ENCODE measurements around the gene PRDM16.

PRDM16 gene

DNA sequence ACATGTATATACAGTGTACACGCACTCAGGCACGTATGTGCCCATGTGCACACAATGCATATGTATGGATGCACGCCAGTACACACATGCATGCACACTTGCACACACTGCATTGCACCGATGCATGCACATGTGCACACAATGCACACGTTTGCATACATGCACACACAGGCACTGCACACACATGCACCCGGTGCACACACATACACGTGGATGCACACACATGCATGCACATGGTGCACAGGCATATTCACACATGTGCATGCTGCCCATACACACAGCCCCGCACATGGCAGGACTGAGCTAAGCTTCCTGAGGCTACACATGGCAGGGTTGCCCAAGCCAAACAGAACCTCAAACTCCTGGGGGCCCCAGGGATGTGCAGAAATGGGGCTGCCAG is 405.0 kb downstream of the PRDM16 start:
- no peak for DNase-seq

GRCh38 chr1:3474421-3474820 is 405.4 kb downstream of the PRDM16 start:
- DNase-seq: no peak

DNA sequence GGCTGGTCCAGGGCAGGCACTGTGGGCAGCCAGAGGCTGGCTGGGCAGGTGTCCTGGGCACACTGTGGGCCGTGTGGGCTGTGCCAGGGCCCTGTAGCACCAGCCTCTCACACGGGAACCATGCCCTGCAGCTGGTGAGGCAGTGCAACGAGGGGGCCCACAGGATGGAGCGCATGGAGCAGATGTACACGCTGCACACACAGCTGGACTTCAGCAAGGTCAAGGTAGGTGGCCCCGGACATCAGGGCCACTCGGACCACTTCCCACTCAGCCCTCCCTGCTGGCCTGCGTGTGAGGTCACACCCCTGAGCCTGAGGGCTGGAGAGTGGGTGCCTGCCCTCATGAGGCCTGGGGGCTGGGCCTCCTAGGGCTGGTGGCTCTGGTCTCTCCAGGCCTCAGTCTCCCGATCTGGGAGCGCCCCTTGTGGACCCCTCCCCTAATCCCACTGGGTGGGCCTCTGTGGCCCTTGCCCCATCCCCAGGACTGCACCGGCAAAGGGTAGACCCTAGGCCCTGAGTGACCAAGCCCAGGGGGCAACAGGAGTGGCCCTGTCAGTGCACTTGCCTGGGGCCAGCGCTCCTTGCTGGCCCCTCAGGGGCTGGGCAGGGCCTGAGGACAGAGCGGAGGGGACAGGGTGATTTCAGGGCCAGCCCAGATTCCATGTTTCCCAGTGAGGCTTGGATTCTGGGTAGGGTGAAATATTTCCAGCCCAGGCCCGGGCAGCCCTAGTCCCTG is 407.0 kb downstream of the PRDM16 start:
- no peak for DNase-seq

DNA sequence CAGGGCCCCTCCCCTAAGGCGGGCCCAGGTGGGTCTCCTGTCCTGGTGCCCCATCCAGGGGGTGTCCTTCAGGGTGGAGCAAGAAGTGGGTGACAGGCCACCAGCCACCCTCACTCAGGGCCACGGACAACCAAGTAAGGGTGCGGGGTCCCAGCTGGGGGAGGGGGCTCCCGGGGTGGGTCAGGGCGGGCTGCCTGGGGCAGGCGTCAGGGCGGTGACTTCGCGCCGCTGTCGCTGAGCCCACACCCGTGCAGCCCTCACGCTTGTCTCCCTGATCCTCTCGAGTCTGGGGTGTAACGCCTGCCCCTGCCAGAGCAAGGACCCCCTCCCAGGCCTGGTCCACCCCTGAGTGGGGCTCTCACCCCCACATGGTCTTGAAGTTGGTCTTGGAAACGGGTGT is 407.7 kb downstream of the PRDM16 start:
- no peak for DNase-seq

DNA sequence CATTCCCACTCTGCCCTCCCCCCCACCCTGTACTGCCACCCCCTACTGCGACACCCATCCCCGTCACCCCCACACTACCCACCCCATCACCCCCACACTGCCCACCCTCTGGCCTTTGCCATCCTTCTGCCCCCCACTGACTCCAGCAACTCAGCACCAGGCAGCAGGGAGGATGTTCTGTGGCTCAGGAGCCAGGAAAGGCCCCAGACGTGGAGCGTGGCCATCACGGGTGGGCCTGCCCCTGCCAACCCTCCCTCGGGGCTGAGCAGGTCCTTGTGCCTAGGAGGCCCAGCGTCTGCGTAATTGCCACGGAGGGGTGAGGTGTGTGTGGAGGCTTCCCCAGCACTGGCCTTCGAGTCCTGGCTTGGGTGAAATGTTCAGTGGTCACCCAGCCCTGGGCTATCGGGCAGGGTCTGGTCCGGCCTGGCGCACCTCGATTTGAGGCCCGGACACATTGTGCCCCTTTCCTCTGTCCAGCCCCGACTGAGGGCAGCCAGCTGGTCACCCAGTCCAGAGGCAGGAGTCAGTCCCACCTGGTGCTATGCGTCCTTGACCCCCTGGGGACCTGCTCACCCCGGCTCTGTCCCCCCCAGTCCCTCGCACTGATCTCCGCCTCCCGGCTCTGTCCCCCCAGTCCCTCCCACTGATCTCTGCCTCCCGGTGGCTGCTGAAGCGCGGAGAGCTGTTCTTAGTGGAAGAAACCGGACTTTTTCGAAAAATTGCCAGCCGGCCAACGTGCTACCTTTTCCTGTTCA is 408.4 kb downstream of the PRDM16 start:
- DNase-seq: no peak

DNA sequence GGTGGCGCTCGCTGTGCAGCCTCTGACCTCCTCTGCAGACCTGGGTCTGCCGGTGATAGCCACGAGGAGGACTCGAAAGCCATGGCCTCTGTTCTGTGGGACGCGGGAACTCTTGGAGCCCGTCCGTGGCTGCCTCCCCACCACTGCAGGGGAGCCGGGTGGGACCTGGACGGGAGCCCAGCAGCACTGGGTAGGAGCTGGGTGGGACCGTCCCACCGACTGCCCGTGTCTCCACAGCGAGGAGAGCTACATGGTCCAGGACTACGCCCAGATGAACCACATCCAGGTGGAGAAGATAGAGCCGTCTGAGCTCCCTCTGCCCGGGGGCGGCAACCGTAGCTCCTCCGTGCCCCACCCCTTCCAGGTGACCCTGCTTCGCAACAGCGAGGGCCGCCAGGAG is 409.2 kb downstream of the PRDM16 start:
- no peak for DNase-seq

DNA sequence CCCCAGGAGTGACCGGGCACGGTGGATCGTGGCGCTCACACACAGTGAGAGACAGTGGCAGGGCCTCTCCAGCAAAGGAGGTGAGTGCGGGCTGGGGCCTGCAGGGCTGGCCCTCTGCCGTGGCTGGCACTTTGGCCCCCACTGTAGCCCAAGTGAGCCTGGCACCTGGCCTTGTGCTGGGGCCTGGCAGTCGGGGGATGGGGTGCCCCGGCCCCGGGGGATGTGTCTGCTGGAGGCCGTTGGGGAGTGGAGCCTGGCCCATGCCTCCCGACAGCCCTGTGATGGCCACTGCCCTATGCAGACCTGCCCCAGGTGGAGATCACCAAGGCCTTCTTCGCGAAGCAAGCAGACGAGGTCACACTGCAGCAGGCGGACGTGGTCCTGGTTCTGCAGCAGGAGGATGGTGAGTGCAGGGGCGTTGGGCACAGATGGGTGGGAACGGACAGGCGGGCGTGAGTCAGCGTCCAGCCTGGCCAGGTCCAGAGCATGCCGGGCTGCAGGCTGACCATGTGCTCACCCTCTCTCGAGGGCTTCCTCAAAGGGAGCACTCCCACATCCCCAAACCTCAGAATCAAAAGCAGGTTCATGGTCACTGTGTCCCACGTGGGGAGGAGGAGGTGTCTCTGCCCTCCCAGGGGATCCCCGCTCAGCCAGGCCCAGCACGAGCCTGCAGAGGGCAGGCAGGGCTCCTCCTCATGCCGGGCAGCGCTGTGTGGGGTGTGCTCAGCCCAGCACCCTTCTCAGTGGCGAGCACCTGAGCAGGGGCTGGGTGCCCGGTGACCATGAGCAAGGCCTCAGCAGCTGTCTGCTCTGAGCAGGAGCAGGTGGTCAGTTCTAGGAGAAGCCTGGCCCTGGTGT is 410.7 kb downstream of the PRDM16 start:
- no peak for DNase-seq

GRCh38 chr1:3480369-3480719 is 411.3 kb downstream of the PRDM16 start:
- DNase-seq: no peak

DNA sequence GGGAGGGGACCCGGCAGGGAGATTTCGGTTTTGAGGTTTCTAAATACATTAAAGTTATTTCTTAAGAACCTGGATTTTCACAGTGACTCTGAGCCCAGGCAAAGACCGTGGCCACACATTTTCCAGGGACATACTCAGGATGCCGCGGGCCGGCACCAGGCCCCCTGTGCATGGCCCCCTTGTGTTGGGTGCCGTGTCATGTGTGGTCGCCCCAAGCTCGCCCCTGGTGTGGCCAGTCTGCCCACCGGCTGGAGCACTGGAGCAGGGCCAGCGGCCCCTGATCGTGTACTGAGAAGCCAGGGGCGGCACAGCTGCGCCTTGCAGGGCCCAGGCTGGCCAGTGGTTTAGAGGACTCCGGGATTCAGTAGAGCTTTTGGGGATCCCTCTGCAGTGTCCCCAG is 412.0 kb downstream of the PRDM16 start:
- no peak for DNase-seq

- no peak for DNase-seq
These were observed 412.9 kb downstream of the PRDM16 start for GRCh38 chr1:3481836-3482375.

- DNase-seq: no peak
These were observed 413.4 kb downstream of the PRDM16 start for GRCh38 chr1:3482378-3482849.

DNA sequence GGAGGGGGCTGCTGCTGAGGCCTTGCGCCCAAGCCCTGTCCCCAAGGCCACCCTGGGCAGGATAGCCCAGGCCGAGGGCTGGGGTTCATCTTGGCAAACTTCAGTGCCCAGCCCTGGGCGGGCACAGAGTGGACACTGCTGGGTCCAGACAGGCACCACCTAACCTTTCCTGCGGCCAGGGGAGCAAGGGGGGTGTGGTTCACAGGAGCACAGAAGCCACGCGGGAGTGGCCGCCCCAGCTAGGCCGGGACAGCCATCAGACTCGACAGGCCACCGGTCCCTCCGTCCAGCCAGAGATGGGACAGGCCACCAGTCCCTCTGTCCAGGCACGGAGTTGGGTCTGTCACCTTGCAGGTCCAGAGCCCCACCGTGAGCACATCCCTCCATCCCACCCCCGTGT is 414.4 kb downstream of the PRDM16 start:
- no peak for DNase-seq

DNA sequence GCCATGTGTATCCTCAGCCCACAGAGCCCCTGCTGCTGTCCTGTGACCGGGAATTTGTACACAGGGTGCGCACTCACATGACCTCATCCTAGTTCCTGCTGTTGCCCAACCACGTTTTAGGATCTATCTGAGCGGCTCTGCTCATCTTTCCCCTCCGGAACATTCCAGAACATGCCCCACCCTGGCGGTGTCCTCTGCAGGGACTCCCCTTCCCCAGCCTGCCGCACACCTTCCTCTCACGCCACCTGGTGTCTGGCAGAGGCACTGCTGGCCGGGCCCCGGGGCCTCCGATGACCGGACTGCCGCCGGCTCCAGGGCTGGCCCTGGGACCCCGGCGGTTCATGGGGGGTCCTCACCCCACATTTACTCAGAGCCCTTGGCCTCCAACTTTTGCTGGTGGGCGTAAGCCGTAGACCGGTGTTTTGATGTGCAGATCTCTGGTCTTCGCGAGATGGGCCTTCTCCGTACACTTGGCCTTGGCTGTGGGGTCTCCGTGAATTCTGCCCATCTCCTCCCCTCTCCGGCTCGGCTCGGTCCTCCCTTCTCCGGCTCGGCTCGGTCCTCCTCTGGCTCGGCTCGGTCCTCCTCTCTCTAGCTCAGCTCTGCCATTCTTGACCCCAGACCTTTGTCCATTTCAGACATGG is 414.9 kb downstream of the PRDM16 start:
- peak; percentile 13 for DNase-seq

GRCh38 chr1:3485016-3485415 is 416.0 kb downstream of the PRDM16 start:
- DNase-seq: no peak
